Endothelial cell of umbilical vein (primary cell): Measurements from ENCODE around the gene EXOC3L1.

Experiments used
- EZH2 ChIP-seq: IDR thresholded peaks from 2 replicates; pipeline ENCODE4 v1.6.1; 2012; ENCODE audit warnings: borderline replicate concordance, low read depth, mild to moderate bottlenecking, moderate library complexity, low read length, inconsistent platforms; ENCODE audit not compliant: severe bottlenecking
- FOS ChIP-seq: IDR thresholded peaks from 2 replicates; pipeline ENCODE4 v1.6.1; 2011; ENCODE audit warnings: mild to moderate bottlenecking, low read length, moderate library complexity, borderline replicate concordance; ENCODE audit not compliant: insufficient read depth
- GATA2 ChIP-seq: IDR thresholded peaks from 2 replicates; pipeline ENCODE4 v1.7.0; 2011; ENCODE audit warnings: low read depth, mild to moderate bottlenecking, moderate library complexity, mixed read lengths, low read length; ENCODE audit not compliant: insufficient read length, insufficient read depth
- POLR2A ChIP-seq: IDR thresholded peaks from 2 replicates; pipeline ENCODE4 v1.6.1; 2012; ENCODE audit warnings: low read depth, mild to moderate bottlenecking, control low read depth, low read length
- POLR2AphosphoS5 ChIP-seq: IDR thresholded peaks from 2 replicates; pipeline ENCODE4 v1.6.1; 2012; ENCODE audit warnings: low read depth, mild to moderate bottlenecking, control low read depth, low read length, moderate library complexity; ENCODE audit not compliant: insufficient read depth
- TF ChIP-seq, protein P1 (sequence below), 2 donors: IDR thresholded peaks; 1 replicate in 1 of 2; 2 replicates in 1 of 2; pipeline ENCODE4 v1.5.1; 2011; ENCODE audit warnings: low read length in 2 of 2, mild to moderate bottlenecking in 2 of 2, moderate library complexity in 2 of 2, control low read depth in 1 of 2, inconsistent platforms in 1 of 2, low read depth in 1 of 2; ENCODE audit not compliant: insufficient read depth in 1 of 2; ENCODE audit errors: extremely low read depth in 1 of 2

GRCh38 chr16:67188323-67188722, 1.6 kb downstream of the EXOC3L1 start:
- no peak for TF ChIP-seq POLR2A
- TF ChIP-seq POLR2AphosphoS5 = no peak
- TF ChIP-seq EZH2 = no peak
- TF ChIP-seq, protein P1, sequence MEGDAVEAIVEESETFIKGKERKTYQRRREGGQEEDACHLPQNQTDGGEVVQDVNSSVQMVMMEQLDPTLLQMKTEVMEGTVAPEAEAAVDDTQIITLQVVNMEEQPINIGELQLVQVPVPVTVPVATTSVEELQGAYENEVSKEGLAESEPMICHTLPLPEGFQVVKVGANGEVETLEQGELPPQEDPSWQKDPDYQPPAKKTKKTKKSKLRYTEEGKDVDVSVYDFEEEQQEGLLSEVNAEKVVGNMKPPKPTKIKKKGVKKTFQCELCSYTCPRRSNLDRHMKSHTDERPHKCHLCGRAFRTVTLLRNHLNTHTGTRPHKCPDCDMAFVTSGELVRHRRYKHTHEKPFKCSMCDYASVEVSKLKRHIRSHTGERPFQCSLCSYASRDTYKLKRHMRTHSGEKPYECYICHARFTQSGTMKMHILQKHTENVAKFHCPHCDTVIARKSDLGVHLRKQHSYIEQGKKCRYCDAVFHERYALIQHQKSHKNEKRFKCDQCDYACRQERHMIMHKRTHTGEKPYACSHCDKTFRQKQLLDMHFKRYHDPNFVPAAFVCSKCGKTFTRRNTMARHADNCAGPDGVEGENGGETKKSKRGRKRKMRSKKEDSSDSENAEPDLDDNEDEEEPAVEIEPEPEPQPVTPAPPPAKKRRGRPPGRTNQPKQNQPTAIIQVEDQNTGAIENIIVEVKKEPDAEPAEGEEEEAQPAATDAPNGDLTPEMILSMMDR (IDR thresholded peaks at IDR 0.05; ENCODE audit: extremely low read depth in 1 of 2, insufficient read depth in 1 of 2, low read depth in 1 of 2, low read length in 2 of 2) = no peak
- TF ChIP-seq GATA2 = no peak
- TF ChIP-seq FOS = no peak
